CD4-positive, alpha-beta T cell treated with Interleukin-15 for 4 hours (primary cell): ENCODE data around the gene NEXMIF.
"Not testable (repeated sequence)": the region's sequence is repeated elsewhere in the genome, so short reads cannot be mapped to it uniquely, and the experiment has no call there.

Source experiments
- DNase-seq: peaks from one replicate; pipeline ENCODE4 v3.0.0-alpha.2; 2020; ENCODE audit warnings: low spot score

The NEXMIF gene

DNA sequence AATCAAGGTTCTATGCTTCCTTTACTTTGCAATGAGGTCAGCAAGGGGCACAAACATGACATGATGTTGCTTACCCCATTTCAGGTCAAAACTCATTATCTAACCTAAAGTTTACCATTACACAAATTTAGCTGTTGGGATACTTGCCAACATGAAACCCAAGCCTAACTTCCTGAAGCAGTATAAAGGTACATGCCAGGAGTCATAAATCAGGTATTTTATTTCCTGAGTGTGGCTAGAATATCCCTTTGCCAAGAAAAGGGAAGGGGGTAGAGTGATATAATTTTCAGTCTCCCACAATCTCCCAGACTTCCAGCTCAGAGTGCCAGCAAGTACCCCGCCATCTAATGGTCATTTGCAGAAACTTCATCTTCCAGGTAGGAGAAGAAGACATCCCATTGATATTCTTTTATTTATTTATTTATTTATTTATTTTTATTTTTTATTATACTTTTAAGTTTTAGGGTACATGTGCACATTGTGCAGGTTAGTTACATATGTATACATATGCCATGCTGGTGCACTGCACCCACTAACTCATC lies 136.6 kb downstream of the NEXMIF start:
- DNase-seq: no peak

- no peak for DNase-seq
These were observed 140.6 kb downstream of the NEXMIF start for GRCh38 chrX:74784629-74785028.

DNA sequence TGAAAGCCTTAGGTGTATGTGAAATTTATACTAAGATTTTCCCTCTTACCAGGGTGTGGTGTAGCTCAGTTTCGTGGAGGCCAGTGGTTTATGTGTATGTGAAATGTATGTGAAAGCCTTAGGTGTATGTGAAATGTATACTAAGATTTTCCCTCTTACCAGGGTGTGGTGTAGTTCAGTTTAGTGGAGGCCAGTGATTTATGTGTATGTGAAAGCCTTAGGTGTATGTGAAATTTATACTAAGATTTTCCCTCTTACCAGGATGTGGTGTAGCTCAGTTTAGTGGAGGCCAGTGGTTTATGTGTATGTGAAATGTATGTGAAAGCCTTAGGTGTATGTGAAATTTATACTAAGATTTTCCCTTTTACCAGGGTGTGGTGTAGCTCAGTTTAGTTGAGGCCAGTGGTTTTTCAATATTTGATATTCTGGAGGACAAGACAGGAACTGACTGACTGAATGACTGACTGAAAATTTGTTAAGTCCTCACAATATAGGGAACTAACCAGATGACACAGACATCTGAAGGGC lies 143.7 kb downstream of the NEXMIF start:
- no peak for DNase-seq

DNA sequence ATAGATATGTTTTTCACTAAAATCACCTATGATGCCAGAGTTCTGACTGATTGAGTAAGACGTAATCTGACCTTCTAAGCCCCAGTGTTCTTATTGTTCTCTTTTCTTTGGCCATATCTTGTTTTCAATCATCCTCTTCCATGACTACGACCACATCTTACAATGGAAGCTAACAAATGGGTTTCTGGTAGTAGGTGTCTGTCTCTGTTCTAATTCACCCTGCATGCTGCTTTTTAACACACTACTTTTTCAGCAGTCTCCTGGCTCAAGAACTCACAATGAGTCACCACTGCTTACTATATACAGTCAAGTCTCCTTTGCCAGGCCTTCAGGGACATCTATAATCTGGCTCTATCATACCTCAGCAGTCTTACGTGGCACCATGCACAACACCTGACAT lies 146.1 kb downstream of the NEXMIF start:
- no peak for DNase-seq

GRCh38 chrX:74774988-74775387 lies 150.3 kb downstream of the NEXMIF start:
- DNase-seq: no peak

DNA sequence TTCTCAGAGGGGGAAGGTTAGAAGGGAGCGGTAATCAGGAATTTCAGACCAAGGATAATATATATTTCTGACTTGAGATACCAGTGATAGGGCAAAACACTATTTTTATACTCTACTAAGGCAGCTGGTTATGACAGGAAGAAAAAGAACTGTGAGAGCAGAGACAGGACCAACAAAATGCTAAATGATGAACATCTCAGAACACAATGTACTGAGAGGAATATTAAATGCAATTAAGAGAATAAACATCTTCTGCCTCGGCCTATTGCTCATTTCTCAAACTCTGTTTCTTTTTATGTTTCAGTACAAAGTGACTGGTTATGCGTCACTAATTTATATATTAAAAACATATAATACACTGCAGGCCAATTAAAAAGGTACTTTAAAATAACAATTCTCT lies 188.8 kb downstream of the NEXMIF start:
- no peak for DNase-seq

- no peak for DNase-seq
These were observed 220.0 kb downstream of the NEXMIF start for GRCh38 chrX:74705269-74705668.

- DNase-seq: not testable (repeated sequence)
These were observed 223.9 kb downstream of the NEXMIF start for GRCh38 chrX:74701343-74701742.

GRCh38 chrX:74684466-74684865 lies 240.8 kb downstream of the NEXMIF start:
- DNase-seq: no peak
